Activated CD4-positive, CD25-positive, alpha-beta regulatory T cell treated with anti-CD3 and anti-CD28 coated beads, Interleukin-2, amount 50 U/mL, for 24 hours (primary cell): Measurements from ENCODE around the gene DNASE1L3.

Source experiments
- ATAC-seq, 2 donors: fragments of 150-1000 bp; cut with Tn5 transposase; one replicate each; pipeline ENCODE4 v1.10.0; 2021; ENCODE audit warnings: mild to moderate bottlenecking in 1 of 2, moderate library complexity in 1 of 2

Gene DNASE1L3

GRCh38 chr3:58154626-58155449 is 55.9 kb downstream of the DNASE1L3 start:
- no peak for ATAC-seq

GRCh38 chr3:58153371-58153770 is 57.4 kb downstream of the DNASE1L3 start:
- ATAC-seq: no peak

GRCh38 chr3:58152225-58153015 is 58.4 kb downstream of the DNASE1L3 start:
- ATAC-seq: no peak

GRCh38 chr3:58151637-58152036 is 59.1 kb downstream of the DNASE1L3 start:
- ATAC-seq: no peak

- ATAC-seq: no peak
These were observed 60.0 kb downstream of the DNASE1L3 start for GRCh38 chr3:58150810-58151199.

- ATAC-seq: no peak
These were observed 60.5 kb downstream of the DNASE1L3 start for GRCh38 chr3:58150130-58150809.

GRCh38 chr3:58148049-58148448 is 62.7 kb downstream of the DNASE1L3 start:
- no peak for ATAC-seq

GRCh38 chr3:58144478-58145325 is 66.1 kb downstream of the DNASE1L3 start:
- no peak for ATAC-seq

GRCh38 chr3:58143417-58144055 is 67.2 kb downstream of the DNASE1L3 start:
- ATAC-seq: no peak
